Activated T-helper 2 cell treated with anti-CD3 and anti-CD28 coated beads, Interferon-gamma antibody, Interleukin-2, Interleukin-4, amounts not matched to agents 10 μg/mL and 5 μg/mL and 100 μg/mL, durations not matched to agents 14 hours and 24 hours and 36 hours (primary cell): ENCODE measurements around the gene ATXN7L2. TPM values are rescaled to one million over a fixed set of nuclear protein-coding genes. Genes with fewer than 3 reads are reported as not detected.

ENCODE experiments used
- DNase-seq: peaks from one replicate; pipeline ENCODE4 v3.0.0; 2021; ENCODE audit warnings: low spot score
- H3K27ac Mint-ChIP-seq: one replicate; pipeline ENCODE4 v1.8.0; 2021; ENCODE audit warnings: mixed read lengths
- H3K27me3 Mint-ChIP-seq: one replicate; pipeline ENCODE4 v1.8.0; 2021; ENCODE audit warnings: low read depth, mixed read lengths
- H3K36me3 Mint-ChIP-seq: one replicate; pipeline ENCODE4 v1.8.0; 2021; ENCODE audit warnings: low read depth, mixed read lengths
- H3K4me1 Mint-ChIP-seq: one replicate; pipeline ENCODE4 v1.8.0; 2021; ENCODE audit warnings: low read depth, mixed read lengths
- H3K4me3 Mint-ChIP-seq: one replicate; pipeline ENCODE4 v1.8.0; 2021; ENCODE audit warnings: low read depth, mild to moderate bottlenecking, moderate library complexity, mixed read lengths
- H3K9me3 Mint-ChIP-seq: one replicate; pipeline ENCODE4 v1.8.0; 2021; ENCODE audit warnings: mixed read lengths
- intact Hi-C: fragments of 100-400 bp; cut with micrococcal nuclease; formaldehyde crosslinking; loops from one replicate; pipeline ENCODE4 v1.15.1; 2023
- total RNA-seq: library from RNA; stranded (reverse); gene quantifications from 2 replicates; pipeline ENCODE4 v1.2.3, GENCODE V29; 2022

Gene ATXN7L2
- total RNA-seq, 1 donor from 2014 or later = 11.9 TPM

GRCh38 chr1:109508001-109508872 is 24.5 kb downstream of the ATXN7L2 start:
- no peak overlapping the region for H3K27ac Mint-ChIP-seq
- peak overlapping the region; percentile 76 for H3K4me3 Mint-ChIP-seq
- peaks cover 16% of the 10 kb centered on the region for H3K4me1 Mint-ChIP-seq
- H3K27me3 Mint-ChIP-seq = peaks cover 43% of the 10 kb centered on the region
- H3K36me3 Mint-ChIP-seq = no peaks in the 10 kb centered on the region
- DNase-seq = no peak
- H3K9me3 Mint-ChIP-seq = no peaks in the 10 kb centered on the region
- intact Hi-C loops = no loop called here

DNA sequence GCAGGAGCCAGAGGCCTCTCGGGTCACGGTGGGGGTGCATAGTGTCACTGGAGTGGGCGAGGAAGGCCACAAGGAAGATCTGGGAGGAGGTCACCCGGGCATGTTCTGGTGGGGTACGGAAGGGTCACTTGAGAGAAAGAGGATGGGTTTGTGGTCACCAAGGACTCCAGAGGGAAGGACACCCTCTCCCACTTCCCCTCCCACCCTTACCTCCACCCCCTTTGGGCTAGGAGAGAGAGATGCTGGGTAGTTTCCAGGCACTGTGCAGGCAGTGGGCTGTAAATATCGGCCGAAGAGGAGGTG is 25.1 kb downstream of the ATXN7L2 start:
- no peaks in the 10 kb centered on the region for H3K36me3 Mint-ChIP-seq
- H3K4me1 Mint-ChIP-seq = peaks cover 16% of the 10 kb centered on the region
- intact Hi-C loops = no loop called here
- peaks cover 45% of the 10 kb centered on the region for H3K27me3 Mint-ChIP-seq
- H3K27ac Mint-ChIP-seq = no peak overlapping the region
- H3K4me3 Mint-ChIP-seq = peak overlapping the region; percentile 76
- no peak for DNase-seq
- no peaks in the 10 kb centered on the region for H3K9me3 Mint-ChIP-seq

DNA sequence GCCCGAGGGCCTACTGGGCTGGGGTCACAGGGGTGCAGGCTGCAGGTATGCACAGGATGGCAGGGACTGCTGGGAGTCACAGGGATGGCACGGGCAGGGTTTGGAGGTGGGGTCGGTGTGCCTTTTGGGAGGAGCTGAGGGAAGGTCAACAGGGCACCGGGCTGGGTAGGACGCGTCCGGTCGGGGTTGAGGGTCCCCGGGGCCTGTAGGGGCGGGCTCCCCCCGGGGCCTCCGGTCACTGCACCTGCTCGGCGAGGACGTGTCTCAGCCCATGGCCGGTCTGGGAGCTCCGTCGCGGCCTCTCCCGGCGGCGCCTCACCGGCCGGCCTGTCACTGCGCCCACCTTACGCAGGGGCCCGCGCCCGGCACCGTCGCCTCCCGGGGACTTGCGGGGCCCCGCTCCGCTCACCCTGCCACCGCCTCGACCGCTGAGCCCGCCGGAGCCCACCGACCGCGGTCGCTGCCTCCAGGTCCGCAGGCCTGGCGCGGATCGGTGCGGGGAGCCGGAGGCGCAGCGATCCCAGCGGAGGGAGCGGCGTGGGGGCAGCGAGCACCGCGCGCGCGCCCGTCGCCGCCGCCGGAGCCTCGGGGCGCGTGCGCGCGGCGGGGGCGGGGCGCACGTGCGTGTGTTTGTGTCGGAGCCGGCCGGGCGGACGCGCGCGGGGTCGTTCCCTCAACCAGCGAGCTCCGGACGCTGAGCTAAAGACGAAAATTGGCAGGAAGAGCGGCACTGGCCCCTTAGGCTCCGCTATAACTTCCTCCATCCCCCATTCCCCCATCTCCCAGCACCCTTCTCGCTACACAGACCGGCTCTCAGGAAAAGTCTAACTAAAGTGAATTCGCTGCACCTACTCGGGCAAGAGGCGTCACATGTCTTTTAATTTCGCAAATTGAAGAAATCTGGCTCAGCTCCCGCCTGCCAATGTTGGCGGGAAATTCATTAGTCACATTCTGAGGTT is 25.8 kb downstream of the ATXN7L2 start, which contains the start of gene AMIGO1:
Gene AMIGO1 (minus strand): TSS at position 552 of the 959 bp plus-strand sequence. CDS start 815 bp downstream, outside the sequence.
- Mint-ChIP-seq H3K9me3 (no peaks in the 10 kb centered on the region), H3K36me3 (no peaks in the 10 kb centered on the region), H3K27me3 (peaks cover 45% of the 10 kb centered on the region), H3K27ac (no peak within 1 kb of the TSS), H3K4me3 (peak within 1 kb of the TSS; percentile 81), H3K4me1 (peaks cover 13% of the 10 kb centered on the region)
- DNase-seq = peak; percentile 41
- intact Hi-C loops = no loop called here

DNA sequence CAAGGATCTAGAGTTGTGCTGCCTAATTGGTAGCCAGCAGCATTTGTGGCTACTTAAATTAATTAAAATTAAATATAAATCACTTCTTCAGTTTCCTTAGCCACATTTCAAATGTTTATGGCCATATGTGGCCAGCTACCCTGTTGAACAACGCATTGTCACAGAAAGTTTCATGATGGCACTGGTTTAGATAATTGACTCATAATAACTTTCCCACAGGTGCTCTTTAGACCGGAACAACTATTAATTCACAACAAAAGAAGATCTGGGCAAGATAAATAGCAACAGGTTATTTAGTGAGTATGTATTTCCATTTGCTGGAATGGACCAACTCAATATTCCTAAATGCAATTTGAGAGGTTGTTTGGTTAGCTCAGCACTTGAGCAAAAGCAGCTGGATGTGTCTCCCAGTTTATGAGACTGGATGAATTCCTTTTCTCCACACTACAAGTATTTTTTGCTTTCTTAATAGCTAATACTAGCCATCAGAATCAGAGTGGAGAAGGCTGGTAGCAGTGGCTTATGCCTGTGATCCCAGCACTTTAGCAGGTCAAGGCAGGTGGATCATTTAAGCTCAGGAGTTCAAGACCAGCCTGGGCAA is 29.5 kb downstream of the ATXN7L2 start:
- peaks cover 10% of the 10 kb centered on the region for H3K4me1 Mint-ChIP-seq
- H3K27me3 Mint-ChIP-seq = peaks cover 41% of the 10 kb centered on the region
- no peak overlapping the region for H3K4me3 Mint-ChIP-seq

GRCh38 chr1:109514846-109515245 is 31.1 kb downstream of the ATXN7L2 start:
- intact Hi-C loops = no loop called here
- Mint-ChIP-seq H3K27me3 (peaks cover 30% of the 10 kb centered on the region), H3K36me3 (no peaks in the 10 kb centered on the region), H3K27ac (no peak overlapping the region), H3K4me3 (no peak overlapping the region), H3K4me1 (peaks cover 3% of the 10 kb centered on the region), H3K9me3 (no peaks in the 10 kb centered on the region)
- DNase-seq = no peak

More for the DNA sequence above, 29.5 kb downstream of the ATXN7L2 start:
- Mint-ChIP-seq H3K27ac (no peak overlapping the region), H3K36me3 (no peaks in the 10 kb centered on the region), H3K9me3 (no peaks in the 10 kb centered on the region)
- intact Hi-C loops = no loop called here
- DNase-seq = no peak

- H3K4me3 Mint-ChIP-seq = no peak overlapping the region
- no peaks in the 10 kb centered on the region for H3K36me3 Mint-ChIP-seq
- peaks cover 18% of the 10 kb centered on the region for H3K27me3 Mint-ChIP-seq
- DNase-seq = no peak
- H3K4me1 Mint-ChIP-seq = no peaks in the 10 kb centered on the region
- intact Hi-C loops = no loop called here
- H3K27ac Mint-ChIP-seq = no peak overlapping the region
- H3K9me3 Mint-ChIP-seq = no peaks in the 10 kb centered on the region
Measured at GRCh38 chr1:109516872-109517271, 33.2 kb downstream of the ATXN7L2 start.

GRCh38 chr1:109517337-109517736 is 33.6 kb downstream of the ATXN7L2 start:
- Mint-ChIP-seq H3K27me3 (peaks cover 20% of the 10 kb centered on the region), H3K4me1 (no peaks in the 10 kb centered on the region), H3K36me3 (no peaks in the 10 kb centered on the region), H3K9me3 (no peaks in the 10 kb centered on the region), H3K4me3 (no peak overlapping the region), H3K27ac (no peak overlapping the region)
- intact Hi-C loops = no loop called here
- no peak for DNase-seq

- Mint-ChIP-seq H3K27ac (no peak overlapping the region), H3K4me1 (no peaks in the 10 kb centered on the region), H3K9me3 (no peaks in the 10 kb centered on the region), H3K36me3 (no peaks in the 10 kb centered on the region), H3K4me3 (no peak overlapping the region), H3K27me3 (peaks cover 20% of the 10 kb centered on the region)
- intact Hi-C loops = no loop called here
- DNase-seq = no peak
Measured at GRCh38 chr1:109521002-109521951, 37.6 kb downstream of the ATXN7L2 start.

DNA sequence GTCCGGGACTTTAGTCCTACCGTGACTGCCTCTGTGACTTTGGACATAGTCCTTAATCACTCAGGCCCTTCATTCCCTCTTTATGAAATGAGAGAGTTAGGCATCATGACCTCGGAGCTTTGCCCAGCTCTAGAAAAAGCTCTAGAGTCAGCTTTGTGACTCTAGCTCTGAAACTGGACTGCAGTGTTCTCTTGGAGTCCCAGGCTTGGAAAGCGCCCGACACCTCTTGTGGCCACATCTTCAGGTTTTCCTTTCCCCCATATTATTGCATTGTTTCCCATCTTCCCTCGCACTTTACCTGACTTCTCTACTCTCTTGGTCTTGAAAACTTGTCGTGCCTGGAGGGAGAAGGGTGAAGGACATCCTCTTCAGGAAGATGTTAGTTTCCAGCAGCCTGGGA is 38.3 kb downstream of the ATXN7L2 start:
- H3K36me3 Mint-ChIP-seq = no peaks in the 10 kb centered on the region
- no peak overlapping the region for H3K27ac Mint-ChIP-seq
- H3K4me3 Mint-ChIP-seq = no peak overlapping the region
- H3K4me1 Mint-ChIP-seq = no peaks in the 10 kb centered on the region
- peaks cover 20% of the 10 kb centered on the region for H3K27me3 Mint-ChIP-seq
- intact Hi-C loops = no loop called here
- no peaks in the 10 kb centered on the region for H3K9me3 Mint-ChIP-seq
- DNase-seq = no peak

DNA sequence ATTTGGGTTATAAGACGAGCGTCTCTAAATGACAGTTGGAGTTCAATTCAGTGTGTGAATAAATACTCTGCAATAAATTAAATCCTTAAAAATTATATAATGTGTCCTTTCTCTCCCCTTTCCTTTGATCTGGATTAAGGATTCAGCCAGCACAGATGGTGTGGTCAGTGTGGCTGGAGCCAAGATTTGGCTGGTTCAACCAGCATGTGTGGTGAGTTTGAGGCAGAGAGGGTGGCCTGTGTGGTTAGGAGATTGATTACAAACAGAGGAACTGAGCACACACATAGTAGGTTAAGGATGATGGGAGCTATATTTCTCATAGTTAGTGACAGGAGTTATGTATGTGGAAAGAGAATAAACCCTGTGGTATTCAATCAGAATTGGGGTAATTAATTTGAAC is 40.0 kb downstream of the ATXN7L2 start:
- H3K9me3 Mint-ChIP-seq = no peaks in the 10 kb centered on the region
- no peaks in the 10 kb centered on the region for H3K4me1 Mint-ChIP-seq
- no peak overlapping the region for H3K27ac Mint-ChIP-seq
- H3K27me3 Mint-ChIP-seq = peaks cover 20% of the 10 kb centered on the region
- intact Hi-C loops = no loop called here
- no peak for DNase-seq
- no peaks in the 10 kb centered on the region for H3K36me3 Mint-ChIP-seq
- no peak overlapping the region for H3K4me3 Mint-ChIP-seq

DNA sequence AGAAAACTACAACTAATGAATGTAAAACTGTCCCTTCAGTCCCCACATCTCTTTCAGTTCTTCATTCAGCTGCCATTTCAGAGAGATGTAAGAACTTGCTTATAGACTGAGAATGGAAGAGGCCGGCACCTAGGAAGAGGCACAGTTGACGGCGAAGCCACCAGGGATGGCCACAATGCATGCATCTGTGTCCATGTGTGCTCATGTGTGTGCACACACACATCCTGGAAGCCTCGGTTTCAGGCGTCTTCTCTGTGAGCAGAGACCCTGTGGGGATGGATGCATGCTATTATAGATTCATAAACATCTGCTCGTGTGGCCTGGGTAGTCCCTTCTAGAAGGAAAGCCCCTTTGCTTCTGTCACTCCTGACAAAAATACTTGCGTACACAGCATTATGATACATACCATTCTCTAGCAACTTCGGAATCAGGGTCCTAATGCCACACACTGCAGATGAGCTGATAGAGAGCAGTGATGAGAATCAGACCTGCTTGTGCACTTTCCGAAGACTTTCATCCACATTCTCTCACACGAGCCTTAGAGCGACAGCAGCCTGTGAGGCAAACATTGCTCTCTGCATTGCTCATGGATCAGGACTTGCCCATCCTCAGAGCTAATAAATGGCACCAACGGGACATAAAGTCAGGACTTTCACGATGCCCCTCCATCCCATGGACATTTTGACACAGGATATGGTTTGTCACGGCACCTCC is 43.5 kb downstream of the ATXN7L2 start:
- H3K9me3 Mint-ChIP-seq = no peaks in the 10 kb centered on the region
- DNase-seq = no peak
- H3K4me3 Mint-ChIP-seq = no peak overlapping the region
- H3K27ac Mint-ChIP-seq = no peak overlapping the region
- H3K27me3 Mint-ChIP-seq = peaks cover 10% of the 10 kb centered on the region
- H3K4me1 Mint-ChIP-seq = peaks cover 11% of the 10 kb centered on the region
- intact Hi-C loops = no loop called here
- no peaks in the 10 kb centered on the region for H3K36me3 Mint-ChIP-seq
